B cell (primary cell): ENCODE measurements around the gene PRPSAP1.
A peak's percentile ranks its signal among the peaks of the same experiment; 100 is the strongest.

Source experiments
- CTCF ChIP-seq: fragments of 200-600 bp; IDR thresholded peaks from one replicate; pipeline ENCODE4 v1.8.0; 2022; ENCODE audit warnings: antibody characterized with exemption, mild to moderate bottlenecking
- EZH2 ChIP-seq: IDR thresholded peaks from 2 replicates; pipeline ENCODE4 v1.6.1; 2012; ENCODE audit warnings: borderline replicate concordance, low read depth, mild to moderate bottlenecking, moderate library complexity, low read length; ENCODE audit not compliant: insufficient read depth, poor library complexity, severe bottlenecking

GRCh38 chr17:76279742-76280287 lies 73.9 kb downstream of the PRPSAP1 start:
- TF ChIP-seq CTCF (peak; percentile 35), EZH2 (no peak)
